SH-SY5Y (cell line): Measurements from ENCODE around the gene YWHAQ.

Experiments
- GATA2 ChIP-seq: IDR thresholded peaks from 2 replicates; pipeline ENCODE4 v1.6.1; 2011; ENCODE audit warnings: mild to moderate bottlenecking, low read depth, low read length
- GATA3 ChIP-seq: IDR thresholded peaks from 2 replicates; pipeline ENCODE4 v1.6.1; 2011; ENCODE audit warnings: low read depth, mild to moderate bottlenecking, low read length, moderate library complexity

DNA sequence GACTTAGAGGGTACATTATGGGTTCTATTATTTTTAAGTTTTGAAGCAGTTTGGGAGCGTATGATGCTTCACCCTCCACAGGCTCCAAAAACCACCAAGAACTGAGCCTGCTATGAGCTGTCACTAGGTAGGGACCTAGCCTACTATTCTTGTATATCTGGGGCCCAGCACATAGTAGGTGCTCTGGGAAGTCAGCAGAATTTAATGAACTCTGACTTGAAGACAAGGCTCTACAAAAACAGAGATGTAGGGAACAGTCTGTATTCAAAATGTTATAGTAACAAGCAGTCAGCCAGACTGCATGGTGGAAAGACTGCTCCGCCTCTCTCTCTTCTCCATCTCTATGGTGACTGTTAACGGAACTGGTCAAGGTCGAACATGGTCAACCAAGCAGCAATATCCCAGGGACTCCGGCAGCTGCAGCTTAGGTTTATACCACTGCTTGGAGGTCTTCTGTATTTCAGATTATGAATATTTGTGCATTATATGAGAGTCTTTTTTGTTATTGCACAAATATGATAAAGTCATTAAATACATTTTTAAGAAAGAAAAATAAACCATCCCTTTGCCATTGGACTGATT lies 22.2 kb upstream of the YWHAQ start:
- no peak for TF ChIP-seq GATA3
- no peak for TF ChIP-seq GATA2
